Activated gamma-delta T cell (primary cell): ENCODE results near the gene MC1R.
"Not testable (repeated sequence)": the region's sequence is repeated elsewhere in the genome, so short reads cannot be mapped to it uniquely, and the experiment has no call there.

Experiments
- DNase-seq: peaks from one replicate; lab custom pipeline; 2025; lab: John Stamatoyannopoulos, UW

Gene MC1R

GRCh38 chr16:89913408-89914387, 5.0 kb upstream of the MC1R start:
- no peak for DNase-seq

GRCh38 chr16:89914642-89915285, 3.9 kb upstream of the MC1R start:
- not testable (repeated sequence) for DNase-seq

- no peak for DNase-seq
Observed at GRCh38 chr16:89915303-89916232, 3.1 kb upstream of the MC1R start.

GRCh38 chr16:89917773-89918452, 749 bp upstream of the MC1R start:
- peak; percentile 76 for DNase-seq

GRCh38 chr16:89919535-89920406, 1.1 kb downstream of the MC1R start:
- DNase-seq = no peak

GRCh38 chr16:89920723-89921122, 2.1 kb downstream of the MC1R start:
- DNase-seq = no peak

GRCh38 chr16:89921131-89921701, 2.6 kb downstream of the MC1R start:
- no peak for DNase-seq

- no peak for DNase-seq
Observed at GRCh38 chr16:89921702-89922476, 3.2 kb downstream of the MC1R start.

GRCh38 chr16:89922477-89922883, 3.8 kb downstream of the MC1R start:
- no peak for DNase-seq

GRCh38 chr16:89922884-89923639, 4.4 kb downstream of the MC1R start, which contains the start of gene TUBB3:
TSS of gene TUBB3 (plus strand) at chr16:89923342. CDS start at chr16:89923402, 60 bp downstream.
- no peak for DNase-seq

GRCh38 chr16:89923640-89924296, 5.1 kb downstream of the MC1R start:
- no peak for DNase-seq

GRCh38 chr16:89924297-89924924, 5.7 kb downstream of the MC1R start:
- no peak for DNase-seq

- DNase-seq = no peak
Observed at GRCh38 chr16:89924925-89925307, 6.3 kb downstream of the MC1R start.

- DNase-seq = no peak
Observed at GRCh38 chr16:89925596-89926079, 7.0 kb downstream of the MC1R start.

GRCh38 chr16:89931305-89931896, 12.7 kb downstream of the MC1R start:
- DNase-seq = no peak

GRCh38 chr16:89931964-89932363, 13.3 kb downstream of the MC1R start:
- no peak for DNase-seq

- DNase-seq = not testable (repeated sequence)
Observed at GRCh38 chr16:89934019-89934418, 15.4 kb downstream of the MC1R start.
